Measurements from ENCODE around the gene ARVCF. TPM values are rescaled to one million over a fixed set of nuclear protein-coding genes. Genes with fewer than 3 reads are reported as not detected.

The ARVCF gene
- polyA plus RNA-seq, 1 donor from 2014 or later, result 112 TPM

GRCh38 chr22:20029550-20030225 is 13.1 kb upstream of the ARVCF start:
- no peaks in the 10 kb centered on the region for H3F3A ChIP-seq (ENCODE audit: insufficient read depth, low read length, poor library complexity, severe bottlenecking)
- no peaks in the 10 kb centered on the region for H4K20me1 ChIP-seq (ENCODE audit: insufficient read depth)
- H3K9ac ChIP-seq (ENCODE audit: low read length), result no peak overlapping the region
- no peaks in the 10 kb centered on the region for H3K36me3 ChIP-seq (ENCODE audit: insufficient read depth, low read length)
- H3K9me2 ChIP-seq (ENCODE audit: insufficient read depth, low read length), result no peaks in the 10 kb centered on the region
- H2AFZ ChIP-seq (ENCODE audit: low read depth, low read length), result no peak overlapping the region
- H3K4me2 ChIP-seq (ENCODE audit: low read length), result no peak overlapping the region
- TF ChIP-seq EP300 (conservative IDR thresholded peaks at IDR 0.05; ENCODE audit: poor library complexity, severe bottlenecking), result no peak
- TF ChIP-seq RAD21 (conservative IDR thresholded peaks at IDR 0.05), result no peak
- no peak for TF ChIP-seq CTCF (IDR thresholded peaks at IDR 0.05; ENCODE audit: poor library complexity, severe bottlenecking)
- no peak for TF ChIP-seq TAF1 (IDR thresholded peaks at IDR 0.05; ENCODE audit: low read depth)
- no peak for TF ChIP-seq REST (IDR thresholded peaks at IDR 0.05; ENCODE audit: borderline replicate concordance)
- no peak for TF ChIP-seq POLR2AphosphoS5 (IDR thresholded peaks at IDR 0.05)
- TF ChIP-seq EZH2 (IDR thresholded peaks at IDR 0.05; ENCODE audit: borderline replicate concordance, insufficient read depth, low read length, poor library complexity, severe bottlenecking), result no peak
- TF ChIP-seq MXI1 (conservative IDR thresholded peaks at IDR 0.05; ENCODE audit: poor library complexity, severe bottlenecking), result no peak
- no peak for TF ChIP-seq SMC3 (conservative IDR thresholded peaks at IDR 0.05; ENCODE audit: poor library complexity)
- no peaks in the 10 kb centered on the region for H3K9me3 ChIP-seq (ENCODE audit: low read length)
- no peak overlapping the region for H3K27ac ChIP-seq (ENCODE audit: low read length)
- no peaks in the 10 kb centered on the region for H3K27me3 ChIP-seq (ENCODE audit: insufficient read depth, low read depth, low read length)
- H3K4me3 ChIP-seq (ENCODE audit: low read length), result no peak overlapping the region
- H3K79me2 ChIP-seq (replicated peaks; ENCODE audit: insufficient read depth, low read length), result no peaks in the 10 kb centered on the region

DNA sequence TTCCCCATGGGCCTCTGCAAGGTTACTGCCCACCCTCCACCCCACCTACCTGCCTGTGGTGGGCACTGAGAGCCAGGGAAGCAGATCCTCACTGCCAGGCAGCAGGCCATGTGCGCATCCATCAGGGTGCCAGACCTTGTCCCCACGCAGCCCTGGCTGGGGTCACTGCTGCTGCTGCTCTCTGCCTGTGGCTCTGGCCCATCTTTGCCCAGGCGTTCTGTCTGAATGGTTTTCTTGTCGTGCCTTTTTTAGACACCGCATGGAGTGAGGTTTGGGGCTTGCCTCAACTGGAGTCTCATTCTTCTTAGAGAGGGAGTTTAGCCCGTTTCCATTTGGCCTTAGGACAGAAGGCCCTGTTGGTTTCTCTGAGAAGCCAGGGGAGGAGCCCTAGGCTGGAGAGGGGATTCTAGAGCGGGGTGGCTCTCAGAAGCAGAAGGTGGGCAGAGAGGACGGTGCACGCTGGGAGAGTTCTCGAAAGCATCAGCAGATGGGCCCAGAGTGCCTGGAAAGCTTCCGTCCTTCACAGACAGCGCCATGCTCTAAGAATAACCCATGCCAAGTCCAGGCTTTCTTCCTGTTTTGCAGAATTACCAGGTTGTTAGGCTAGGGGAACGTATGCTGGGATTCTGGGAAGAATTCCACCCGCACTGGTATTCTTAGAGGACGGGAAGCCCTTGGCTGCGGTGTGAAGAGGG is 12.4 kb upstream of the ARVCF start:
- Histone ChIP-seq H3K36me3 (ENCODE audit: insufficient read depth, low read length) (no peaks in the 10 kb centered on the region), H2AFZ (ENCODE audit: low read depth, low read length) (no peak overlapping the region), H3K27me3 (ENCODE audit: insufficient read depth, low read depth, low read length) (no peaks in the 10 kb centered on the region), H3K4me2 (ENCODE audit: low read length) (no peak overlapping the region), H3K4me3 (ENCODE audit: low read length) (no peak overlapping the region), H3K27ac (ENCODE audit: low read length) (no peak overlapping the region), H3K9ac (ENCODE audit: low read length) (no peak overlapping the region), H3F3A (ENCODE audit: insufficient read depth, low read length, poor library complexity, severe bottlenecking) (no peaks in the 10 kb centered on the region), H3K9me3 (ENCODE audit: low read length) (no peaks in the 10 kb centered on the region), H3K79me2 (replicated peaks; ENCODE audit: insufficient read depth, low read length) (no peaks in the 10 kb centered on the region), H4K20me1 (ENCODE audit: insufficient read depth) (no peaks in the 10 kb centered on the region), H3K9me2 (ENCODE audit: insufficient read depth, low read length) (no peaks in the 10 kb centered on the region)
- TF ChIP-seq POLR2AphosphoS5 (IDR thresholded peaks at IDR 0.05), result no peak
- no peak for TF ChIP-seq RAD21 (conservative IDR thresholded peaks at IDR 0.05)
- TF ChIP-seq EP300 (conservative IDR thresholded peaks at IDR 0.05; ENCODE audit: poor library complexity, severe bottlenecking), result no peak
- TF ChIP-seq CTCF (IDR thresholded peaks at IDR 0.05; ENCODE audit: poor library complexity, severe bottlenecking), result no peak
- TF ChIP-seq EZH2 (IDR thresholded peaks at IDR 0.05; ENCODE audit: borderline replicate concordance, insufficient read depth, low read length, poor library complexity, severe bottlenecking), result no peak
- TF ChIP-seq SMC3 (conservative IDR thresholded peaks at IDR 0.05; ENCODE audit: poor library complexity), result no peak
- TF ChIP-seq TAF1 (IDR thresholded peaks at IDR 0.05; ENCODE audit: low read depth), result no peak
- TF ChIP-seq MXI1 (conservative IDR thresholded peaks at IDR 0.05; ENCODE audit: poor library complexity, severe bottlenecking), result no peak
- no peak for TF ChIP-seq REST (IDR thresholded peaks at IDR 0.05; ENCODE audit: borderline replicate concordance)

All from neural cell (in vitro differentiated cells).